ENCODE data around the gene EDEM2.
"Not testable (repeated sequence)": the region's sequence is repeated elsewhere in the genome, so short reads cannot be mapped to it uniquely, and the experiment has no call there.

The EDEM2 gene

DNA sequence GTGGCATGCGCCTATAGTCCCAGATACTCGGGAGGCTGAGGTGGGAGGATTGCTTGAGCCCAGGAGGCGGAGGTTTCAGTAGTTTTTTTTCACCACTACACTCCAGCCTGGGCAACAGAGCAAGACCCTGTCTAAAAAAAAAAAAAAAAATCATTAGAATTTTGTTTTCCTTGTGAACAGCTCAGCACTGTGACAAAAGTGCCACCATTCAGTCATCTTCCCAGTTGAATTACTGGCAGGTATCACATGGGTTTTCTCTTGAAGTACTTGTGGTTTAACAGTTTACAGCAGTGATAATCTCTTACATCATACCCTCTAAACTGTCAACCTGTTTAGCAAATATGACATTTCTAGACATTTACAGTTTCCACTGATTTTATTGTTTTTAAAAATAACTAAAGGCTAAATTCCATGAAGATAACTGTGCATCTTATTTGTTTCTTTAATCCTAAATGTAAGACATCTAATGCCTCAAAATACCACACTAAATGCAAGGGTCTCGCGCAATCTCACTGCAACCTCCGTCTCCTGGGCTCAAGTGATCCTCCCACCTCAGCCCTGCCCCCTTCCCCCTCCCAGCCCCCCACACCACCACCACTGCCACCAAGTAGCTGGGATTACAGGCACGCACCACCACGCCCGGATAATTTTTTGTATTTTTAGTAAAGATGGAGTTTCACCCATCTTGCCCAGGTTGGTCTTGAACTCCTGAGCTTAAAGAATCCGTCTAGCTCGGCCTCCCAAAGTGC lies 61.5 kb downstream of the EDEM2 start:
- no peak overlapping the region for H4K8ac ChIP-seq (ENCODE audit: low read length)
- H2BK120ac ChIP-seq (ENCODE audit: low read depth, low read length) = no peak overlapping the region
- H2AK5ac ChIP-seq (ENCODE audit: low read length, severe bottlenecking) = no peak overlapping the region
- no peak for DNase-seq
- no peak overlapping the region for H3K4me3 ChIP-seq (ENCODE audit: insufficient read depth in 1 of 2, low read depth in 1 of 2, low read length in 2 of 2)
- peaks cover 6 to 30% of the 10 kb centered on the region in 2 experiments for H3K36me3 ChIP-seq (ENCODE audit: control insufficient read depth in 1 of 2, insufficient read depth in 2 of 2, low read depth in 1 of 2, low read length in 2 of 2)
- no peak overlapping the region for H2BK12ac ChIP-seq (ENCODE audit: low read length in 2 of 2)
- no peak overlapping the region for H2BK5ac ChIP-seq (ENCODE audit: low read depth, low read length, poor library complexity, severe bottlenecking)
- H2BK15ac ChIP-seq (ENCODE audit: low read depth, poor library complexity, severe bottlenecking) = no peak overlapping the region
- no peak overlapping the region for H3K9ac ChIP-seq (ENCODE audit: low read length)
- no peaks in the 10 kb centered on the region for H3K79me1 ChIP-seq (replicated peaks; ENCODE audit: low read length, poor library complexity, severe bottlenecking)
- H3K4ac ChIP-seq (ENCODE audit: low read depth in 1 of 2, low read length in 2 of 2) = no peak overlapping the region
- H3K9me3 ChIP-seq (ENCODE audit: control insufficient read depth, low read length) = no peaks in the 10 kb centered on the region
- no peak overlapping the region for H3K4me2 ChIP-seq (ENCODE audit: low read length, poor library complexity, severe bottlenecking)
- H4K91ac ChIP-seq (ENCODE audit: low read length) = no peak overlapping the region
- H3K27me3 ChIP-seq (ENCODE audit: control insufficient read depth in 1 of 2, insufficient read depth in 1 of 2, low read length in 2 of 2) = no peaks in the 10 kb centered on the region
- H3K23ac ChIP-seq (ENCODE audit: low read length in 2 of 2) = no peak overlapping the region
- over 99% methylated on average over 11 of the region's 11 CpGs for WGBS
- H3K4me1 ChIP-seq (ENCODE audit: control insufficient read depth, insufficient read depth, low read depth, low read length) = peaks cover 5% of the 10 kb centered on the region
- no peak overlapping the region for H3K27ac ChIP-seq (ENCODE audit: low read length, poor library complexity, severe bottlenecking)
- H2AFZ ChIP-seq (ENCODE audit: low read depth, low read length) = no peak overlapping the region
- H3K14ac ChIP-seq (ENCODE audit: low read length in 2 of 2) = no peak overlapping the region
- no peak overlapping the region for H3K18ac ChIP-seq (ENCODE audit: low read depth in 1 of 2, low read length in 2 of 2)

DNA sequence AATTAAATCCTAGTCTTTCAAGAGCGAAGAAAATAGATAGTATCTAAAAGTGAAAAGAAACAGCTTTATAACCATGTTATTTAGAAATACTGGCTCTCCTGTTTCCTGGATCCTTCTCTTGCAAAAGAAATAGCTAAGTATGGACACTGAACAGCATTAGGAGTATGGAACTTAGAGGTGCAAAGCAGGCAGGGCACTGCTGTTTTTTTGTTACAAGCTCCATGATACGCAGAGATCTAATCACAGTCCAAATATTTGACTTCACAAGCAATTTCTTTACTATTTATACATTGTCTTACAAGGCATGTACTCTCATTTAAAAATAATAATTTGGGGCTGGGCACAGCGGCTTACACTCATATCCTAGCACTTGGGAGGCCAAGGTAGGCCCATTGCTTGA lies 62.1 kb downstream of the EDEM2 start:
- Histone ChIP-seq H2BK120ac (ENCODE audit: low read depth, low read length) (no peak overlapping the region), H3K4me3 (ENCODE audit: insufficient read depth in 1 of 2, low read depth in 1 of 2, low read length in 2 of 2) (no peak overlapping the region), H3K14ac (ENCODE audit: low read length in 2 of 2) (no peak overlapping the region), H4K91ac (ENCODE audit: low read length) (no peak overlapping the region), H3K36me3 (ENCODE audit: control insufficient read depth in 1 of 2, insufficient read depth in 2 of 2, low read depth in 1 of 2, low read length in 2 of 2) (peaks cover 6 to 30% of the 10 kb centered on the region in 2 experiments), H3K4me1 (ENCODE audit: control insufficient read depth, insufficient read depth, low read depth, low read length) (peaks cover 5% of the 10 kb centered on the region), H3K18ac (ENCODE audit: low read depth in 1 of 2, low read length in 2 of 2) (no peak overlapping the region), H3K27ac (ENCODE audit: low read length, poor library complexity, severe bottlenecking) (no peak overlapping the region), H2AFZ (ENCODE audit: low read depth, low read length) (no peak overlapping the region), H4K8ac (ENCODE audit: low read length) (no peak overlapping the region), H3K79me1 (replicated peaks; ENCODE audit: low read length, poor library complexity, severe bottlenecking) (no peaks in the 10 kb centered on the region), H3K9ac (ENCODE audit: low read length) (no peak overlapping the region), H3K4me2 (ENCODE audit: low read length, poor library complexity, severe bottlenecking) (no peak overlapping the region), H2BK12ac (ENCODE audit: low read length in 2 of 2) (no peak overlapping the region), H3K23ac (ENCODE audit: low read length in 2 of 2) (no peak overlapping the region), H2BK15ac (ENCODE audit: low read depth, poor library complexity, severe bottlenecking) (no peak overlapping the region), H2BK5ac (ENCODE audit: low read depth, low read length, poor library complexity, severe bottlenecking) (no peak overlapping the region), H3K27me3 (ENCODE audit: control insufficient read depth in 1 of 2, insufficient read depth in 1 of 2, low read length in 2 of 2) (no peaks in the 10 kb centered on the region), H3K4ac (ENCODE audit: low read depth in 1 of 2, low read length in 2 of 2) (no peak overlapping the region), H3K9me3 (ENCODE audit: control insufficient read depth, low read length) (no peaks in the 10 kb centered on the region), H2AK5ac (ENCODE audit: low read length, severe bottlenecking) (no peak overlapping the region)
- 100% methylated on average over 1 of the region's 3 CpGs for WGBS
- no peak for DNase-seq

GRCh38 chr20:35080348-35080642 lies 66.8 kb downstream of the EDEM2 start:
- H3K4me3 ChIP-seq (ENCODE audit: insufficient read depth in 1 of 2, low read depth in 1 of 2, low read length in 2 of 2); H2BK5ac ChIP-seq (ENCODE audit: low read depth, low read length, poor library complexity, severe bottlenecking); H2BK15ac ChIP-seq (ENCODE audit: low read depth, poor library complexity, severe bottlenecking); H3K4ac ChIP-seq (ENCODE audit: low read depth in 1 of 2, low read length in 2 of 2); H3K27me3 ChIP-seq (ENCODE audit: control insufficient read depth in 1 of 2, insufficient read depth in 1 of 2, low read length in 2 of 2); H3K23ac ChIP-seq (ENCODE audit: low read length in 2 of 2); H3K9me3 ChIP-seq (ENCODE audit: control insufficient read depth, low read length); H3K4me1 ChIP-seq (ENCODE audit: control insufficient read depth, insufficient read depth, low read depth, low read length); H4K8ac ChIP-seq (ENCODE audit: low read length); H3K14ac ChIP-seq (ENCODE audit: low read length in 2 of 2); H2AFZ ChIP-seq (ENCODE audit: low read depth, low read length); H3K27ac ChIP-seq (ENCODE audit: low read length, poor library complexity, severe bottlenecking); H2BK12ac ChIP-seq (ENCODE audit: low read length in 2 of 2); H3K9ac ChIP-seq (ENCODE audit: low read length); H3K18ac ChIP-seq (ENCODE audit: low read depth in 1 of 2, low read length in 2 of 2); H3K4me2 ChIP-seq (ENCODE audit: low read length, poor library complexity, severe bottlenecking); H3K79me1 ChIP-seq (replicated peaks; ENCODE audit: low read length, poor library complexity, severe bottlenecking); DNase-seq; H4K91ac ChIP-seq (ENCODE audit: low read length); H2BK120ac ChIP-seq (ENCODE audit: low read depth, low read length); H2AK5ac ChIP-seq (ENCODE audit: low read length, severe bottlenecking): not testable (repeated sequence)
- H3K36me3 ChIP-seq (ENCODE audit: control insufficient read depth in 1 of 2, insufficient read depth in 2 of 2, low read depth in 1 of 2, low read length in 2 of 2) = peaks cover 11 to 26% of the 10 kb centered on the region in 2 experiments
- 95% methylated on average over 4 of the region's 5 CpGs for WGBS

GRCh38 chr20:35079472-35080347 lies 67.4 kb downstream of the EDEM2 start:
- Histone ChIP-seq H2BK5ac (ENCODE audit: low read depth, low read length, poor library complexity, severe bottlenecking) (no peak overlapping the region), H3K27me3 (ENCODE audit: control insufficient read depth in 1 of 2, insufficient read depth in 1 of 2, low read length in 2 of 2) (no peaks in the 10 kb centered on the region), H2AFZ (ENCODE audit: low read depth, low read length) (no peak overlapping the region), H3K27ac (ENCODE audit: low read length, poor library complexity, severe bottlenecking) (no peak overlapping the region), H3K4me1 (ENCODE audit: control insufficient read depth, insufficient read depth, low read depth, low read length) (peaks cover 3% of the 10 kb centered on the region), H3K9ac (ENCODE audit: low read length) (no peak overlapping the region), H3K9me3 (ENCODE audit: control insufficient read depth, low read length) (no peaks in the 10 kb centered on the region), H2BK120ac (ENCODE audit: low read depth, low read length) (no peak overlapping the region), H4K91ac (ENCODE audit: low read length) (no peak overlapping the region), H3K14ac (ENCODE audit: low read length in 2 of 2) (no peak overlapping the region), H3K36me3 (ENCODE audit: control insufficient read depth in 1 of 2, insufficient read depth in 2 of 2, low read depth in 1 of 2, low read length in 2 of 2) (peaks cover 11 to 20% of the 10 kb centered on the region in 2 experiments), H3K4me2 (ENCODE audit: low read length, poor library complexity, severe bottlenecking) (no peak overlapping the region), H4K8ac (ENCODE audit: low read length) (no peak overlapping the region), H2AK5ac (ENCODE audit: low read length, severe bottlenecking) (no peak overlapping the region), H3K79me1 (replicated peaks; ENCODE audit: low read length, poor library complexity, severe bottlenecking) (peaks cover 9% of the 10 kb centered on the region), H2BK12ac (ENCODE audit: low read length in 2 of 2) (no peak overlapping the region), H2BK15ac (ENCODE audit: low read depth, poor library complexity, severe bottlenecking) (no peak overlapping the region), H3K4ac (ENCODE audit: low read depth in 1 of 2, low read length in 2 of 2) (no peak overlapping the region), H3K18ac (ENCODE audit: low read depth in 1 of 2, low read length in 2 of 2) (no peak overlapping the region), H3K4me3 (ENCODE audit: insufficient read depth in 1 of 2, low read depth in 1 of 2, low read length in 2 of 2) (no peak overlapping the region), H3K23ac (ENCODE audit: low read length in 2 of 2) (no peak overlapping the region)
- 100% methylated on average over 4 of the region's 8 CpGs for WGBS
- no peak for DNase-seq
